Activated CD8-positive, alpha-beta memory T cell treated with anti-CD3 and anti-CD28 coated beads, Interleukin-2, amount 10 ng/mL, durations not matched to agents 7 days and 5 days (primary cell): ENCODE measurements around the gene WNT3A. TPM values are rescaled to one million over a fixed set of nuclear protein-coding genes. Genes with fewer than 3 reads are reported as not detected.

ENCODE experiments used
- ATAC-seq: fragments of 150-1000 bp; cut with Tn5 transposase; one replicate; pipeline ENCODE4 v1.10.0; 2021; ENCODE audit warnings: moderate library complexity
- CTCF ChIA-PET: fragments of 350-600 bp; sonication (Branson Sonifier 250); formaldehyde crosslinking; loops from one replicate; lab custom pipeline; 2021; ENCODE audit warnings: antibody characterized with exemption; lab: Charles Lee
- DNase-seq: peaks from one replicate; pipeline ENCODE4 v3.0.0-alpha.2; 2020
- H3K27ac Mint-ChIP-seq: one replicate; pipeline ENCODE4 v1.8.0; 2021; ENCODE audit warnings: mild to moderate bottlenecking, mixed read lengths
- H3K27me3 Mint-ChIP-seq: one replicate; pipeline ENCODE4 v1.8.0; 2021; ENCODE audit warnings: mixed read lengths
- H3K36me3 Mint-ChIP-seq: one replicate; pipeline ENCODE4 v1.8.0; 2021; ENCODE audit warnings: mild to moderate bottlenecking, mixed read lengths
- H3K4me1 Mint-ChIP-seq: one replicate; pipeline ENCODE4 v1.8.0; 2021; ENCODE audit warnings: mixed read lengths
- H3K4me3 Mint-ChIP-seq: one replicate; pipeline ENCODE4 v1.8.0; 2021; ENCODE audit warnings: mild to moderate bottlenecking, moderate library complexity, mixed read lengths
- H3K9me3 Mint-ChIP-seq: one replicate; pipeline ENCODE4 v1.8.0; 2022; ENCODE audit warnings: low read depth, mixed read lengths
- total RNA-seq, 2 experiments: library from RNA; stranded (reverse); gene quantifications; one replicate each; pipeline ENCODE4 v1.2.3, GENCODE V29; 2021

The WNT3A gene
- total RNA-seq, 2 experiments from 2014 or later, result not detected

- Mint-ChIP-seq H3K9me3 (no peaks in the 10 kb centered on the region), H3K27me3 (peaks cover 35% of the 10 kb centered on the region), H3K36me3 (no peaks in the 10 kb centered on the region), H3K4me3 (no peak overlapping the region), H3K4me1 (no peaks in the 10 kb centered on the region), H3K27ac (no peak overlapping the region)
- ATAC-seq, result no peak
- CTCF ChIA-PET, result no interaction called here
- no peak for DNase-seq
These were observed 30.0 kb downstream of the WNT3A start for GRCh38 chr1:228036701-228037231.

GRCh38 chr1:228037401-228038386 lies 30.9 kb downstream of the WNT3A start:
- Mint-ChIP-seq H3K4me3 (no peak overlapping the region), H3K27me3 (peaks cover 34% of the 10 kb centered on the region), H3K27ac (no peak overlapping the region), H3K36me3 (no peaks in the 10 kb centered on the region), H3K4me1 (no peaks in the 10 kb centered on the region), H3K9me3 (no peaks in the 10 kb centered on the region)
- CTCF ChIA-PET, result no interaction called here
- DNase-seq (peak; percentile 55), ATAC-seq (peak; percentile 76)

GRCh38 chr1:228038387-228039005 lies 31.7 kb downstream of the WNT3A start:
- H3K4me1 Mint-ChIP-seq, result no peaks in the 10 kb centered on the region
- CTCF ChIA-PET, result no interaction called here
- H3K27ac Mint-ChIP-seq, result no peak overlapping the region
- H3K27me3 Mint-ChIP-seq, result peaks cover 26% of the 10 kb centered on the region
- ATAC-seq (no peak), DNase-seq (no peak)
- H3K4me3 Mint-ChIP-seq, result no peak overlapping the region
- no peaks in the 10 kb centered on the region for H3K36me3 Mint-ChIP-seq
- no peaks in the 10 kb centered on the region for H3K9me3 Mint-ChIP-seq

DNA sequence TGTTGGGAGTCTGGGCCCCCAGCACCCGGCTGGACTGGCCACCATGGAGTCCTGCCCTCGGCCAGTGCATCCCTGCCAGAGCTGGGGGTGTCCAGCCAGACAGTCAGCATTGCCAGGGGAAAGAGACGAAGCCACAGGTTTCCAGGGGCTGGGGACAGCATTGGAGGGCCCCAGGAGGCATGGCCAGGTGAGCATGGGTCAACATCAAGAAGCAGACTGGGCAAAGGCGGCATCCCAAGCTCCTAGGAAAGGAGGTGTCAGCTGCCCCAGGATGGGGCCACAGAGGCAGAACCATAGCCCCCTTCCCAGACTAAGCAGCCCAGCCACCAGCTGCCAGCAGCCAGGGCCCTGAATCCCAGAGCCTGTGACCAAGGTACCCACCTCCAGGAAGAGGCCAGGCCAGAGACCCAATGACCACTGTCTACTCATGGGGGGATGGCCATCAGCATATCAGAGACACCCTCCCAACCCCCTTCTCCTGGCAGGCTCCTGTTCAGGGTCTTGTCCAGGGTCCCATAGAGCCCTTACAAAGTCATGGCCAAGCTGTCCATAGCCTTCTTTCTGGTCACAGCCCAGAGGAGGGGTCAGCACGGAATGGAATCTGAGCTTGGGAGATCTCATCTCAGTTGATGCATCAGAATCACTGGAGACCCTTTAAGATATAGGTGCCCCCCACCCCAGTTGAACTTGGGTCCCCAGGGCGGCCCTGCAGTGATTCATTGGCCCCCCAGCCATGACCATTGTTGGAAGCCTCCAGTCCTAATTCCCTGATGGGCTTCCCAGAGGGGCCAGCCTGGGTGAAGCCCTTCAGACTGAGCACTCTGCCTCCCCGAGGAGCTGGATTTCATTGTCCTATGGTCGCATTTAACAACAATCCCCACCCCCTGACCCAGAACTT lies 32.5 kb downstream of the WNT3A start:
- DNase-seq (no peak), ATAC-seq (no peak)
- CTCF ChIA-PET, result no interaction called here
- no peak overlapping the region for H3K27ac Mint-ChIP-seq
- H3K9me3 Mint-ChIP-seq, result no peaks in the 10 kb centered on the region
- no peaks in the 10 kb centered on the region for H3K36me3 Mint-ChIP-seq
- no peaks in the 10 kb centered on the region for H3K4me1 Mint-ChIP-seq
- H3K4me3 Mint-ChIP-seq, result no peak overlapping the region
- H3K27me3 Mint-ChIP-seq, result peaks cover 24% of the 10 kb centered on the region

- H3K4me3 Mint-ChIP-seq, result no peak overlapping the region
- ATAC-seq (no peak), DNase-seq (no peak)
- no peak overlapping the region for H3K27ac Mint-ChIP-seq
- CTCF ChIA-PET, result no interaction called here
- H3K27me3 Mint-ChIP-seq, result peaks cover 23% of the 10 kb centered on the region
- no peaks in the 10 kb centered on the region for H3K4me1 Mint-ChIP-seq
- no peaks in the 10 kb centered on the region for H3K9me3 Mint-ChIP-seq
- H3K36me3 Mint-ChIP-seq, result no peaks in the 10 kb centered on the region
These were observed 33.2 kb downstream of the WNT3A start for GRCh38 chr1:228039986-228040385.

DNA sequence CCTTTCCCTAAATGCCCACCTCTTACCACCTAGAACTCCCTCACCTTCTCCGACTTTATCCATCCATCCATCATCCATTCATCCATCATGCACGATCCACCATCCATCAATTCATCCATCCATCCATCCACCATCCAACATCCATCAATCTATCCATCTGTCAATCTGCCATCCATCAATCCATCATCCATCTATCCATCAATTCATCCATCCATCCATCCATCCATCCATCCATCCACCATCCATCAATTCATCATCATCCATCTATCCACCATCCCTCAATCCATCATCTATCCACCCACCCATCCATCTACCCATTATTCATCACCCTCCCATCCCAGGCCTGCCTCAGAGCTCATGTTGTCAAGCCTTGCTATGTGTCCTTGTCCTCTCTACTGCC lies 34.5 kb downstream of the WNT3A start:
- DNase-seq (no peak), ATAC-seq (no peak)
- Mint-ChIP-seq H3K4me1 (no peaks in the 10 kb centered on the region), H3K36me3 (no peaks in the 10 kb centered on the region), H3K27me3 (peaks cover 23% of the 10 kb centered on the region), H3K9me3 (no peaks in the 10 kb centered on the region), H3K4me3 (no peak overlapping the region), H3K27ac (no peak overlapping the region)
- CTCF ChIA-PET, result no interaction called here

- no peaks in the 10 kb centered on the region for H3K4me1 Mint-ChIP-seq
- no peaks in the 10 kb centered on the region for H3K9me3 Mint-ChIP-seq
- no peaks in the 10 kb centered on the region for H3K36me3 Mint-ChIP-seq
- no peak overlapping the region for H3K27ac Mint-ChIP-seq
- no peak for DNase-seq
- ATAC-seq, result no peak
- H3K27me3 Mint-ChIP-seq, result peaks cover 15% of the 10 kb centered on the region
- CTCF ChIA-PET, result no interaction called here
- no peak overlapping the region for H3K4me3 Mint-ChIP-seq
These were observed 35.7 kb downstream of the WNT3A start for GRCh38 chr1:228042508-228042907.

DNA sequence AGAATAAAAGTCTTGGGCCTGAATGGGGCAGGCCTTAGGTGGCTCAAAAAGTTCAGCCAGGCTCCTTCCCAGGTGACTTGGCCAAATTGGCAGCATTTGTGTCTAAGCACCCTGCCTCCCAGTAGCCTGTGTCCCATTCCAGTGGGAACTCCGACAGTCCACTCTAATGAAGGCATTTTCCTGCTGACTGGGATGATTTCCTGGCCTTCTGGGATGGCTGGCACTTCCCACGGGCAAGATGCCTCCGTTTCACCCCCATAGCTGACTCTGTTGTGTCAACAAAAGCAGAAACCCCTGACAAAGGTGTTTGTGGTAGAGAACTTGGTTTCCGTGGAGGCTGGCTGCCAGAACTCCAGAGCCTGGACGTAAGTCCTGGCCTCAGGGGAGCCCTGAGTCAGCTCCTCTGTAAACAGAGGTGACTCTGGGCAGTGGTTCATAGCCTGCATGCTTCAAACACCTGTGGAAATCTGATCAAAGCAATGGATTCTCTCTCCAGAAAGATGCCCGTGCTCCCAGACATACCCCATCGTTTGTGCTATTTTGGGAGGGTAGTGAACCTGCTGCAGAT lies 36.6 kb downstream of the WNT3A start:
- Mint-ChIP-seq H3K36me3 (no peaks in the 10 kb centered on the region), H3K27me3 (peaks cover 11% of the 10 kb centered on the region), H3K4me1 (no peaks in the 10 kb centered on the region), H3K27ac (no peak overlapping the region), H3K9me3 (no peaks in the 10 kb centered on the region), H3K4me3 (no peak overlapping the region)
- CTCF ChIA-PET, result no interaction called here
- DNase-seq (no peak), ATAC-seq (no peak)

GRCh38 chr1:228044961-228045360 lies 38.2 kb downstream of the WNT3A start:
- Mint-ChIP-seq H3K9me3 (no peaks in the 10 kb centered on the region), H3K4me1 (no peaks in the 10 kb centered on the region), H3K27me3 (peaks cover 4% of the 10 kb centered on the region), H3K27ac (no peak overlapping the region), H3K36me3 (no peaks in the 10 kb centered on the region), H3K4me3 (no peak overlapping the region)
- DNase-seq, result no peak
- CTCF ChIA-PET, result no interaction called here
- no peak for ATAC-seq

DNA sequence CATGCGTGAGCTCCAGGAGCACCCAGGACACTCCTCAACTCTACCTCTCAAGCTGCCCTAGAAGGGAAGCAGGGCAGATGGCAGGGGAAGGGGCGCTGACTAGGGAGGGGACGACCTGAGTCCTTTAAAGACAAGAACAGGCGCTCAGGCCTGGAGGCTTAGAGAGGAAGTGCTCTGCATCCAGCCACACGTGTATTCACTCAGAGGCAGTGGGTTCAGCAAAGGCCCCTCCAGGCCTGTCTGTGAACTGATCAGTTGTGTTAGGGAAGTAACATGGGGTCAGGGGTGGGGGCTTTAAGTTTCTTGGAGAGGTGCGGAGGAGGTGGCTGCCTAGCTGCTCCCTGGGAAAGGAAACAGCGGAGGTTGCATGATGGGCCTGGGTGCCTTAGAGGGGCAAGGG lies 38.6 kb downstream of the WNT3A start:
- Mint-ChIP-seq H3K36me3 (no peaks in the 10 kb centered on the region), H3K9me3 (no peaks in the 10 kb centered on the region), H3K4me1 (no peaks in the 10 kb centered on the region), H3K27ac (no peak overlapping the region), H3K27me3 (peaks cover under 1% of the 10 kb centered on the region), H3K4me3 (no peak overlapping the region)
- DNase-seq, result no peak
- ATAC-seq, result no peak
- CTCF ChIA-PET, result no interaction called here

DNA sequence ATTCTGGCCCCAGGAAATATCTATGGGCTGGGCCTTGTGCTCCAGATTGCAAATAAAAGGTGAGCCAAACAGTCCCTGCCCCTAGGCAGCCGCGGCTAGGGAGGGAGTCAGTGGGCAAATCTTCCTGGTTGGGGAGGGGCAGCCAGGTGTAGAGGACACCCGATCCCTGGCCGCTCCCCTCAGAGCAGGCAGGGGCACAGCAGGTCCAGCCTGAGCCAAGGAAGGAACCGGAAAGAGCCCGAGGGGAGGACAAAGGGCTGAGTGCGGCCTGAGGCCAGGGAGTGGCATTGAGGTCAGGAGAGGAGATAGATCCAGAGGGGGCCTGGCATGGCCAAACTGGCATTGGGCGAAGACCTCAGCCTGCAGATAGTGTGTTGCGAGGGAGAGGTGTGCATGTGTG lies 39.1 kb downstream of the WNT3A start:
- CTCF ChIA-PET, result no interaction called here
- Mint-ChIP-seq H3K27me3 (no peaks in the 10 kb centered on the region), H3K36me3 (no peaks in the 10 kb centered on the region), H3K4me3 (no peak overlapping the region), H3K27ac (no peak overlapping the region), H3K9me3 (no peaks in the 10 kb centered on the region), H3K4me1 (no peaks in the 10 kb centered on the region)
- ATAC-seq, result no peak
- DNase-seq, result no peak

GRCh38 chr1:228046421-228047182 lies 39.8 kb downstream of the WNT3A start:
- ATAC-seq (no peak), DNase-seq (no peak)
- Mint-ChIP-seq H3K27me3 (no peaks in the 10 kb centered on the region), H3K27ac (no peak overlapping the region), H3K4me1 (no peaks in the 10 kb centered on the region), H3K36me3 (no peaks in the 10 kb centered on the region), H3K4me3 (no peak overlapping the region), H3K9me3 (no peaks in the 10 kb centered on the region)
- CTCF ChIA-PET, result no interaction called here
